Natural killer cell (primary cell): ENCODE results near the gene XIRP2. TPM values are rescaled to one million over a fixed set of nuclear protein-coding genes. Genes with fewer than 3 reads are reported as not detected.

Source experiments
- ATAC-seq, 3 donors: fragments of 150-1000 bp in 2 of 3; fragments of 200-7000 bp in 1 of 3; cut with Tn5 transposase; 1 replicate in 1 of 3; 2 replicates in 2 of 3; pipeline ENCODE4 v1.10.0; 2021; ENCODE audit warnings: mild to moderate bottlenecking in 2 of 3, moderate library complexity in 2 of 3
- DNase-seq, 2 donors: peaks; one replicate each; pipeline versions ENCODE4 v3.0.0 to v3.0.0-alpha.2; 2013 to 2021; ENCODE audit warnings: mixed read lengths in 1 of 2
- H3K27ac ChIP-seq: one replicate; pipeline ENCODE4 v1.5.1; 2013; ENCODE audit warnings: mild to moderate bottlenecking, low read length
- H3K27me3 ChIP-seq: one replicate; pipeline ENCODE4 v1.6.1; 2013; ENCODE audit warnings: low read length; ENCODE audit not compliant: control insufficient read depth, insufficient read depth
- H3K36me3 ChIP-seq: one replicate; pipeline ENCODE4 v1.6.1; 2013; ENCODE audit warnings: low read length; ENCODE audit not compliant: control insufficient read depth, insufficient read depth
- H3K4me1 ChIP-seq: one replicate; pipeline ENCODE4 v1.6.1; 2013; ENCODE audit warnings: low read length; ENCODE audit not compliant: control insufficient read depth, insufficient read depth
- H3K4me3 ChIP-seq: one replicate; pipeline ENCODE4 v1.5.1; 2013; ENCODE audit warnings: low read length
- H3K9me3 ChIP-seq: one replicate; pipeline ENCODE4 v1.6.1; 2013; ENCODE audit warnings: low read length; ENCODE audit not compliant: control insufficient read depth, insufficient read depth
- H3K27ac Mint-ChIP-seq, 2 donors: one replicate each; pipeline ENCODE4 v1.8.0; 2022; ENCODE audit warnings: mild to moderate bottlenecking in 2 of 2, mixed read lengths in 2 of 2, moderate library complexity in 1 of 2
- H3K27me3 Mint-ChIP-seq, 2 donors: one replicate each; pipeline ENCODE4 v1.8.0; 2022; ENCODE audit warnings: low read depth in 2 of 2, mixed read lengths in 2 of 2
- H3K36me3 Mint-ChIP-seq: one replicate; pipeline ENCODE4 v1.8.0; 2022; ENCODE audit warnings: mixed read lengths
- H3K4me1 Mint-ChIP-seq, 2 donors: one replicate each; pipeline ENCODE4 v1.8.0; 2022; ENCODE audit warnings: mixed read lengths in 2 of 2
- H3K4me3 Mint-ChIP-seq: one replicate; pipeline ENCODE4 v1.8.0; 2022; ENCODE audit warnings: mild to moderate bottlenecking, moderate library complexity, mixed read lengths
- H3K9me3 Mint-ChIP-seq, 2 donors: one replicate each; pipeline ENCODE4 v1.8.0; 2022; ENCODE audit warnings: mixed read lengths in 2 of 2
- CTCF ChIP-seq: fragments of 200-600 bp; IDR thresholded peaks from one replicate; pipeline ENCODE4 v1.8.0; 2022; ENCODE audit warnings: antibody characterized with exemption
- WGBS: methylation state at CpG from one replicate; pipeline ENCODE4 v1.1.7; 2013; ENCODE audit warnings: missing lambda C conversion rate; ENCODE audit not compliant: insufficient coverage; 5-methylcytosine and 5-hydroxymethylcytosine counted together
- intact Hi-C: fragments of 100-400 bp; cut with micrococcal nuclease; formaldehyde crosslinking; loops from one replicate; pipeline ENCODE4 v1.14.2; 2022
- total RNA-seq, 4 donors: library from RNA; stranded (reverse); fragments of 120-200 nt in 1 of 4; gene quantifications; one replicate each; pipeline versions ENCODE4 v1.2.3 to v1.2.4, GENCODE V29; 2013 to 2022

The XIRP2 gene
- under 1 TPM in 1 of 3 donors, not detected in 2; 0.16 TPM for total RNA-seq
- 0.20 TPM for total RNA-seq (2013)

- WGBS: 87% methylated on average over 2 of the region's 2 CpGs
- Mint-ChIP-seq H3K27ac (no peak within 1 kb of the TSS), H3K4me1 (no peaks in the 10 kb centered on the region), H3K9me3 (peaks cover 9 to 11% of the 10 kb centered on the region in 2 donors), H3K27me3 (no peaks in the 10 kb centered on the region), H3K36me3 (no peaks in the 10 kb centered on the region), H3K4me3 (no peak within 1 kb of the TSS)
- no peak within 1 kb of the TSS for H3K27ac ChIP-seq
- H3K4me1 ChIP-seq: no peaks in the 10 kb centered on the region
- no peaks in the 10 kb centered on the region for H3K9me3 ChIP-seq
- no peak for TF ChIP-seq CTCF
- no peak for DNase-seq
- no peak for ATAC-seq
- intact Hi-C loops: no loop called here
- H3K27me3 ChIP-seq: no peaks in the 10 kb centered on the region
- no peaks in the 10 kb centered on the region for H3K36me3 ChIP-seq
- no peak within 1 kb of the TSS for H3K4me3 ChIP-seq
Measured at GRCh38 chr2:166888180-166888579, at the start of gene XIRP2. TSS of gene XIRP2 (plus strand) at chr2:166888480. CDS start at chr2:166903483, 15,003 bp downstream.

GRCh38 chr2:166841152-166841551, 47.1 kb upstream of the XIRP2 start:
- no peak overlapping the region for H3K4me3 Mint-ChIP-seq
- H3K4me1 ChIP-seq: no peaks in the 10 kb centered on the region
- WGBS: 72% methylated on average over 2 of the region's 2 CpGs
- no peak overlapping the region for H3K27ac Mint-ChIP-seq
- peaks cover 9 to 12% of the 10 kb centered on the region in 2 donors for H3K9me3 Mint-ChIP-seq
- no peak for DNase-seq
- H3K36me3 Mint-ChIP-seq: no peaks in the 10 kb centered on the region
- no peaks in the 10 kb centered on the region for H3K9me3 ChIP-seq
- H3K4me3 ChIP-seq: no peak overlapping the region
- no peak for TF ChIP-seq CTCF
- H3K36me3 ChIP-seq: no peaks in the 10 kb centered on the region
- no peak for ATAC-seq
- intact Hi-C loops: no loop called here
- H3K27me3 ChIP-seq: no peaks in the 10 kb centered on the region
- no peaks in the 10 kb centered on the region for H3K4me1 Mint-ChIP-seq
- H3K27me3 Mint-ChIP-seq: no peaks in the 10 kb centered on the region
- no peak overlapping the region for H3K27ac ChIP-seq

GRCh38 chr2:166841679-166842078, 46.6 kb upstream of the XIRP2 start:
- WGBS: 79% methylated on average over 1 of the region's 1 CpG
- no peak overlapping the region for H3K27ac Mint-ChIP-seq
- no peaks in the 10 kb centered on the region for H3K4me1 ChIP-seq
- ATAC-seq (no peak), DNase-seq (no peak)
- no peak overlapping the region for H3K27ac ChIP-seq
- intact Hi-C loops: no loop called here
- H3K27me3 ChIP-seq: no peaks in the 10 kb centered on the region
- H3K4me3 Mint-ChIP-seq: no peak overlapping the region
- H3K4me1 Mint-ChIP-seq: no peaks in the 10 kb centered on the region
- H3K9me3 ChIP-seq: peaks cover under 1% of the 10 kb centered on the region
- H3K36me3 ChIP-seq: no peaks in the 10 kb centered on the region
- no peaks in the 10 kb centered on the region for H3K36me3 Mint-ChIP-seq
- peaks cover 9 to 10% of the 10 kb centered on the region in 2 donors for H3K9me3 Mint-ChIP-seq
- H3K27me3 Mint-ChIP-seq: no peaks in the 10 kb centered on the region
- no peak for TF ChIP-seq CTCF
- no peak overlapping the region for H3K4me3 ChIP-seq

GRCh38 chr2:166844111-166844510, 44.2 kb upstream of the XIRP2 start:
- intact Hi-C loops: no loop called here
- Histone ChIP-seq H3K9me3 (peaks cover 3% of the 10 kb centered on the region), H3K4me3 (no peak overlapping the region), H3K27me3 (no peaks in the 10 kb centered on the region), H3K27ac (no peak overlapping the region), H3K4me1 (no peaks in the 10 kb centered on the region), H3K36me3 (no peaks in the 10 kb centered on the region)
- no peak overlapping the region for H3K4me3 Mint-ChIP-seq
- no peak overlapping the region for H3K27ac Mint-ChIP-seq
- TF ChIP-seq CTCF: no peak
- DNase-seq (no peak), ATAC-seq (no peak)
- no CpG with 5 or more reads among the region's 1 CpG for WGBS
- H3K27me3 Mint-ChIP-seq: no peaks in the 10 kb centered on the region
- H3K4me1 Mint-ChIP-seq: no peaks in the 10 kb centered on the region
- no peaks in the 10 kb centered on the region for H3K36me3 Mint-ChIP-seq
- peaks cover 4 to 16% of the 10 kb centered on the region in 2 donors for H3K9me3 Mint-ChIP-seq
